Gastrocnemius medialis (tissue), 4 donors: ENCODE results near the gene LHCGR.
"Not testable (repeated sequence)": the region's sequence is repeated elsewhere in the genome, so short reads cannot be mapped to it uniquely, and the experiment has no call there.

ENCODE experiments used
- POLR2A ChIP-seq, 2 donors: fragments of 450-650 bp; IDR thresholded peaks; one replicate each; pipeline ENCODE4 v1.6.1; 2017; ENCODE audit warnings: antibody characterized with exemption in 2 of 2, mild to moderate bottlenecking in 2 of 2, moderate library complexity in 2 of 2
- TF ChIP-seq, protein P1 (sequence below), 5 experiments: fragments of 450-650 bp in 3 of 5; fragments of 200-600 bp in 2 of 5; sonication (generic) in 2 of 5; IDR thresholded peaks in 4 of 5; conservative IDR thresholded peaks in 1 of 5; 1 replicate in 4 of 5; 2 replicates in 1 of 5; pipeline ENCODE4 v1.5.1; 2016 to 2019; ENCODE audit warnings: antibody characterized with exemption in 5 of 5, mild to moderate bottlenecking in 3 of 5, moderate library complexity in 3 of 5

DNA sequence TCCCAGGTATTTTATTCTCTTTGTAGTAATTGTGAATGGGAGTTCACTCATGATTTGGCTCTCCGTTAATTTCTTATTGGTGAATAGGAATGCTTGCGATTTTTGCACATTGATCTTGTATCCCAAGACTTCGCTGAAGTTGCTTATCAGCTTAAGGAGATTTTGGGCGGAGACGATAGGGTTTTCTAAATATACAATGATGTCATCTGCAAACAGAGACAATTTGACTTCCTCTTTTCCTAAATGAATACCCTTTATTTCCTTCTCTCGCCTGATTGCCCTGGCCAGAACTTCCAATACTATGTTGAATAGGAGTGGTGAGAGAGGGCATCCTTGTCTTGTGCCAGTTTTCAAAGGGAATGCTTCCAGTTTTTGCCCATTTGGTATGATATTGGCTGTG lies 51.9 kb downstream of the LHCGR start:
- TF ChIP-seq, protein P1, sequence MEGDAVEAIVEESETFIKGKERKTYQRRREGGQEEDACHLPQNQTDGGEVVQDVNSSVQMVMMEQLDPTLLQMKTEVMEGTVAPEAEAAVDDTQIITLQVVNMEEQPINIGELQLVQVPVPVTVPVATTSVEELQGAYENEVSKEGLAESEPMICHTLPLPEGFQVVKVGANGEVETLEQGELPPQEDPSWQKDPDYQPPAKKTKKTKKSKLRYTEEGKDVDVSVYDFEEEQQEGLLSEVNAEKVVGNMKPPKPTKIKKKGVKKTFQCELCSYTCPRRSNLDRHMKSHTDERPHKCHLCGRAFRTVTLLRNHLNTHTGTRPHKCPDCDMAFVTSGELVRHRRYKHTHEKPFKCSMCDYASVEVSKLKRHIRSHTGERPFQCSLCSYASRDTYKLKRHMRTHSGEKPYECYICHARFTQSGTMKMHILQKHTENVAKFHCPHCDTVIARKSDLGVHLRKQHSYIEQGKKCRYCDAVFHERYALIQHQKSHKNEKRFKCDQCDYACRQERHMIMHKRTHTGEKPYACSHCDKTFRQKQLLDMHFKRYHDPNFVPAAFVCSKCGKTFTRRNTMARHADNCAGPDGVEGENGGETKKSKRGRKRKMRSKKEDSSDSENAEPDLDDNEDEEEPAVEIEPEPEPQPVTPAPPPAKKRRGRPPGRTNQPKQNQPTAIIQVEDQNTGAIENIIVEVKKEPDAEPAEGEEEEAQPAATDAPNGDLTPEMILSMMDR (IDR thresholded peaks at IDR 0.05 in 4 of 5, conservative IDR thresholded peaks at IDR 0.05 in 1 of 5), result not testable (repeated sequence)
- not testable (repeated sequence) for TF ChIP-seq POLR2A (IDR thresholded peaks at IDR 0.05)
